Measurements from ENCODE around the gene ALDH3A2. TPM values are rescaled to one million over a fixed set of nuclear protein-coding genes. Genes with fewer than 3 reads are reported as not detected.
"Not testable (repeated sequence)": the region's sequence is repeated elsewhere in the genome, so short reads cannot be mapped to it uniquely, and the experiment has no call there.

The ALDH3A2 gene
- total RNA-seq, 1 experiment from 2014 or later: 159 TPM

DNA sequence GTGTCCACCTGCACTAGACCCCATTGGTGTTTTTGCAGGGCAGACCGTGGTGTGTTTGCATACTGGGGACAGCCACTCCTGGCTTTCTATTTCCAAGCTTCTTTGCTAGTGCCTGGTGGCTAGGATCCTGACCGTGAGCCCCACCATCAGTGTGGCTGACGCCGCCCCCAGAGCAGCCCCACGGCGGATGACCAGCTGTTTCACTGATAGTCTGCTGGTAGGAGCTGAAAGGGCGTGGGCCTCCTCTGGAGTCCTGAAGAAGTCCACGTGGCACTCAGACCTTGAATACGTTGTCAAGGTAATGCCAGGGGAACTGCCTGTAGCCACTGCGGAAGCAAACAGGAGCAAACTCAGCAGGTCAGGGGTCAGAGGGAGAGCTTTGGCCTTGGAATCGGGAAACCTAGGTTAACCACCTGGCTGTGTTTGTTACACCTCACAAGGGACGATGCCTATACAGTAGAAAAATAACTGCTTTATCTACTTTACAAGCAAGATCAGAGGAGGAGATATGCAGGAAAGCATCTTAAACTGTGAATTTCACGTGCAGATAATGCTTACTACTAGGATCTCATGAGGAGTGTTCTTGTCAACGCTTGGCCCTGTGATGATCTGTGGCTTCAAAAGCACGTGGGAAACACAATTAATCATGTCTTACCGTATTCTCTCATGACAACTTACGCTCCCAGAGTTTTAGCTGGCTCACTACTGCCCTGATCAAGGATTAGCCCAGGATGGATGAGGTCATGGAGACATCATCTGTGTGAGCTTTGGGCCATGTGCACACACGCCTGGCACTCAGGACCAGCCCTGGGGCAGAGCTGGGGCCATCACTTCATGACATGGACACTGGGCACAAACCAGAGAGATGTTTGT is 30.3 kb downstream of the ALDH3A2 start:
- H3K36me3 ChIP-seq (replicated peaks; ENCODE audit: control insufficient read depth, insufficient read depth, low read length): peaks cover 32% of the 10 kb centered on the region
- H3K27me3 ChIP-seq (ENCODE audit: control insufficient read depth, insufficient read depth, low read length): no peaks in the 10 kb centered on the region
- DNase-seq: no peak
- no peak overlapping the region for H3K4me3 ChIP-seq (ENCODE audit: insufficient read depth, low read depth, low read length)

DNA sequence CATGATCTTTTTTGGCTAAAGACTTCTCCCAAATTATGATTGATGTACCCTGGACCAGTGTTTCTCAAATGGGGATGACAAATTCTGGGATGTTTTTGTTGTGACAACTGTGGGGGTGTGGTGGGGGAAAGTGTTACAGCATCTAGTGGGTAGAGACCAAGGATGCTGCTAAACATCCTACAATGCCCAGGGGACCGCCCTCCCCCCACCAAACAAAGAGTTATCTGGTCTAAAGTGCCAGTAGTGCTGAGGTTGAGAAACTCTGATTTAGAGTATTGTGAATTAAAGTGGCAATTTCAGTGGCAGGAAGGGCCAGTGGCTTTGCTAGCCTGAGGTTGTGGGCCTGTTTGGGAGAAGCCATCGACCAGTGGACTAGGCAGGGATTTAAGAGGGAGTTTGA is 34.6 kb downstream of the ALDH3A2 start:
- DNase-seq: no peak
- Histone ChIP-seq H3K27me3 (ENCODE audit: control insufficient read depth, insufficient read depth, low read length) (no peaks in the 10 kb centered on the region), H3K4me3 (ENCODE audit: insufficient read depth, low read depth, low read length) (no peak overlapping the region), H3K36me3 (replicated peaks; ENCODE audit: control insufficient read depth, insufficient read depth, low read length) (peaks cover 13% of the 10 kb centered on the region)

DNA sequence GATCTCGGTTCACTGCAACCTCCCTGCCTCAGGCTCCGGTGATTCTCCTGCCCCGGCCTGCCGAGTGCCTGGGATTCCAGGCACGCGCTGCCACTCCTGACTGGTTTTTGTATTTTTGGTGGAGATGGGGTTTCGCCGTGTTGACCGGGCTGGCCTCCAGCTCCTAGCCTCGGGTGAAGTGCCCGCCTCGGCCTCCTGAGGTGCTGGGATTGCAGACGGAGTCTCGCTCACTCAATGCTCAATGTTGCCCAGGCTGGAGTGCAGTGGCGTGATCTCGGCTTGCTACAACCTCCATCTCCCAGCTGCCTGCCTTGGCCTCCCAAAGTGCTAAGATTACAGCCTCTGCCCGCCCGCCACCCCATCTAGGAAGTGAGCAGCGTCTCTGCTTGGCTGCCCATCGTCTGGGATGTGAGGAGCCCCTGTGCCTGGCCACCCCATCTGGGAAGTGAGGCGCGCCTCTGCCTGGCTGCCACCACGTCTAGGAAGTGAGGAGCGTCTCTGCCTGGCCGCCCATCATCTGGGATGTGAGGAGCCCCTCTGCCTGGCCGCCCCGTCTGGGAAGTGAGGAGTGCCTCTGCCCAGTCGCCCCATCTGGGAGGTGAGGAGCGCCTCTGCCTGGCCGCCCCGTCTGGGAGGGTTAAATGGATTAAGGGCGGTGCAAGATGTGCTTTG is 36.5 kb downstream of the ALDH3A2 start:
- not testable (repeated sequence) for DNase-seq; H3K27me3 ChIP-seq (ENCODE audit: control insufficient read depth, insufficient read depth, low read length); H3K36me3 ChIP-seq (replicated peaks; ENCODE audit: control insufficient read depth, insufficient read depth, low read length); H3K4me3 ChIP-seq (ENCODE audit: insufficient read depth, low read depth, low read length)

DNA sequence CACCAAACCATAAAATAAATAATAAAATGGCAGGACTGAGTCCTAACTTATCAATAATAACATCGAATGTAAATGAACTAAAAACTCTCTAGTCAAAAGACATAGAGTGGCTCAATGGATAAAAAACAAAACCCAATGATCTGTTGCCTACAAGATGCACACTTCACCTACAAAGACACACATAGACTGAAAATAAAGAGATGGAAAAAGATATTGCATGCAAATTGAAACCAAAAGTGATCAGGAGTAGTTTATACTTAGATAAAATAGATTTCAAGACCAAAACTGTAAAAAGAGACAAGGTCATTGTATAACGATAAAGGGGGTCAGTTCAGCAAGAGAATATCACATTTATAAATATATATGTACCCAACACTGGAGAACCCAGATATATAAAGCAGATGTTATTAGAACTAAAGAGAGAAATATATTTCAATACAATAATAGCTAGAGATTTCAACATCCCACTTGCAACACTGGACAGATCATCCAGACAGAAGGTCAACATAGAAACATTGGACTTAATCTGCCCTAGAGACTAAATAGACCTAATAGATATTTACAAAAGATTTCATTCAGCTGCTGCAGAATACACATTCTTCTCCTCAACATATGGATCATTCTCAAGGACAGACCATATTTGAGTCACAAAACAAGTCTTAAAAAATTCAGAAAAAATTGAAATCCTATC is 38.0 kb downstream of the ALDH3A2 start:
- Histone ChIP-seq H3K27me3 (ENCODE audit: control insufficient read depth, insufficient read depth, low read length) (no peaks in the 10 kb centered on the region), H3K4me3 (ENCODE audit: insufficient read depth, low read depth, low read length) (no peak overlapping the region), H3K36me3 (replicated peaks; ENCODE audit: control insufficient read depth, insufficient read depth, low read length) (no peaks in the 10 kb centered on the region; the same call in none of the 2 replicates)
- no peak for DNase-seq

DNA sequence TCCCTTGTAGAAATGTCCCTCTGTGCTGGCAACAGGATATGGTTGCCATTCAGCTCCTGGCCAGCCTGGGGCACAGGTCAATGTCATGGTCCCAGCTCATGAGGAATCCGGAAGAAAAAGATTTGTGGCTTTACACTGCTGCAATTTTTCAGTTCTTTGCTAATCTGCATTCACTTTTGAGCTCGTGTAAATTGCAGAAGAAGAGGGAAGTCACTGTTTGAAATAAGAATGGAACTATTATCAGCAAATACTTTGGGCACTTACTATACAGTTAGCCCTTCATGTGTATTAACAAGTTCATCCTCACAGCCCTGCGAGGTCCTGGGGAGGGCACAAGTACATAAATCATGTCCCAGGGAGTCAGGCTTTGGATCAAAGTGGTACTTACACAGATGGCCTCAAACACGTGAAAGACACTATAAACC is 53.7 kb downstream of the ALDH3A2 start:
- H3K27me3 ChIP-seq (ENCODE audit: control insufficient read depth, insufficient read depth, low read length): no peaks in the 10 kb centered on the region
- H3K4me3 ChIP-seq (ENCODE audit: insufficient read depth, low read depth, low read length): no peak overlapping the region
- DNase-seq: no peak
- no peaks in the 10 kb centered on the region for H3K36me3 ChIP-seq (replicated peaks; ENCODE audit: control insufficient read depth, insufficient read depth, low read length)

DNA sequence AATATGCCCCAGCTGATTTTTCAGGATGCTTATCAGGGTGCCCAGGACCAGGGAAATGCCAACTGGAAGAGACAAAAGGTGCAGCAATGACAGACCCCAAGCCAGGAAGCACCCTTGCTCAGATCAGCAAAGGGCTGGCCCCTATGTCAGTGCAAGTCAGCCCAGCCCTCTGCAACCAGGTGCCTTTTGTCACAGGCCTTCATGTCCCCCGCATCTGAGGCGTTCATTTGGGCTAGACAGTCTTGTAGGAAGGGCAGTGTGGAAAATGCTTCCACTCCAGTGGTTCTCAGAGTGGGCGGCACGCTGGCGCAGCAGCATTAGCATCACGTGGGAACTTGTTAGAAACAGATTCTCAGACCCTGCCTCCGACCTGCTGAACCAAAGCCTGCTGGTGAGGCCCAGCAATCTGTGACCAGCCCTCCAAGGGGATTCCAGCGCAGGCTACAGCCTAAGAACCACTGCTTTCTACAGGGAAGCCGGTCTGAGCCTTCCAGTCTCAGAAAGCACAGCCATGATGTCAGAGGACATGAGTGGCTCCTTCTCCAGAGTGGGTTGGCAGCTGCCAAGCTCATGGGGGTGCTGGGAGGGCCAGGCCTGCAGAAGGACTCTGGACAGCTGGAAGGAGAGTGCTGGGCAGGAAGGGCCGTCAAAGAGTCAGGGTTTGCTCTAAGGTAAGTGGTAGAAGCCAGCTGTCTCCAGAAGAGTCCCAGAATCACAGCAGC is 54.7 kb downstream of the ALDH3A2 start:
- H3K4me3 ChIP-seq (ENCODE audit: insufficient read depth, low read depth, low read length): no peak overlapping the region
- no peaks in the 10 kb centered on the region for H3K27me3 ChIP-seq (ENCODE audit: control insufficient read depth, insufficient read depth, low read length)
- peak; percentile 39 for DNase-seq
- no peaks in the 10 kb centered on the region for H3K36me3 ChIP-seq (replicated peaks; ENCODE audit: control insufficient read depth, insufficient read depth, low read length)

DNA sequence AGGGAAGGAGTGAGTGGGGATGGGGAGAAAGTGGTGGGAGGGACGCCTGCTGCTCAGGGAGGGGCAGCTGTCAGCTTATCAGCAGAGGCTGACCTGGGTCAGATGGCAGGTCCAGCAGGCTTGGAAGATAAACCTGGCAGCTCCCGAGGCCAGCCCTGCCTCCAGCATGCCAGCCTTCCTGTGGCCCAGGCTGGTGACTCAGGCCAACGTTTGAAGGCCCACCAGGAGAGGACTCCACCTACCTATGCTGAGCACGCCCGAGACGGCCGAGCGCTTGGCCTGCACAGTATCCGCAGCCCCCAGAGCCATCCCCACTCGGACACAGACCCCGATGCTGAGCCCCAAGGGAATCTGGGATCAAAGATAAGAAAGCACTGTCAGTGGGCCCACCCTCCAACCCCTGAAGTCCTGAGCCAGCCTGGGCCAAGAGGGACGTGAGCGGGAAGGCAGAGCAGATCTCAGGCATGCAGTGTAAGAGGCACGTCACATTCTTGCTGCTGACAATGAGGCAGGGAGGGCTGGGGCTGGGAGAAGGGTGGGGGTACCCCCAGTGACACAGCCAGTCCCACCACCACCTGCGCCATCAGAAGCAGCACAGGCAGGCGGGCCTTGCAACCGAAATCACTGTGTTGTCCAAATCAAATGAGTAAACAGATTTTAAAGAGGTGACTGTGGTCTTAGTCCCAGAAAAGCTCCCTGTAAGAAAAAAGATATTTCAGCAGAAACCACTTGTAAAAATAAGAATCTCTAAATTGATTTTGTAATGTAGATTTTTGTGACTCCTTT is 55.5 kb downstream of the ALDH3A2 start:
- Histone ChIP-seq H3K36me3 (replicated peaks; ENCODE audit: control insufficient read depth, insufficient read depth, low read length) (no peaks in the 10 kb centered on the region), H3K4me3 (ENCODE audit: insufficient read depth, low read depth, low read length) (no peak overlapping the region), H3K27me3 (ENCODE audit: control insufficient read depth, insufficient read depth, low read length) (no peaks in the 10 kb centered on the region)
- peak; percentile 78 for DNase-seq

DNA sequence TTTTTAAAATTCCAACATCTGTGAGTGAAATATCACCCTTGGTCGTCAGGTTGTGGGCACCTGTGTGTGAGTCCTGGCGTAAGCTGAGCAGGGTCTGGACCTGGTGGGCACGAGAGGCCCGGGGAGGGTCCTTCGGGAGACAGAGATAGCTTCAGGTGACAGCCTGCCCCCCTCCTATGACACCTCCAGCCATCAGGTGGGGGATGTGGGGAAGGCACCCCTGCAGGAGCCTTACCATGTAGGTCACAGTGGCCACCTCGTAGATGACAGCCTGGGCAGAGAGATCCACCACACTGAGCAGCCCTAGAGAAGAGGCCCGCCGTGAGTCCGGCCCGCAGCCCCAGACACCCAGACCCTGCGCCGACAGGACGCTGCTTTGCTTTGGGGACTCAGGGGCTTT is 56.6 kb downstream of the ALDH3A2 start:
- peak; percentile 47 for DNase-seq
- Histone ChIP-seq H3K4me3 (ENCODE audit: insufficient read depth, low read depth, low read length) (no peak overlapping the region), H3K27me3 (ENCODE audit: control insufficient read depth, insufficient read depth, low read length) (no peaks in the 10 kb centered on the region), H3K36me3 (replicated peaks; ENCODE audit: control insufficient read depth, insufficient read depth, low read length) (no peaks in the 10 kb centered on the region)

DNA sequence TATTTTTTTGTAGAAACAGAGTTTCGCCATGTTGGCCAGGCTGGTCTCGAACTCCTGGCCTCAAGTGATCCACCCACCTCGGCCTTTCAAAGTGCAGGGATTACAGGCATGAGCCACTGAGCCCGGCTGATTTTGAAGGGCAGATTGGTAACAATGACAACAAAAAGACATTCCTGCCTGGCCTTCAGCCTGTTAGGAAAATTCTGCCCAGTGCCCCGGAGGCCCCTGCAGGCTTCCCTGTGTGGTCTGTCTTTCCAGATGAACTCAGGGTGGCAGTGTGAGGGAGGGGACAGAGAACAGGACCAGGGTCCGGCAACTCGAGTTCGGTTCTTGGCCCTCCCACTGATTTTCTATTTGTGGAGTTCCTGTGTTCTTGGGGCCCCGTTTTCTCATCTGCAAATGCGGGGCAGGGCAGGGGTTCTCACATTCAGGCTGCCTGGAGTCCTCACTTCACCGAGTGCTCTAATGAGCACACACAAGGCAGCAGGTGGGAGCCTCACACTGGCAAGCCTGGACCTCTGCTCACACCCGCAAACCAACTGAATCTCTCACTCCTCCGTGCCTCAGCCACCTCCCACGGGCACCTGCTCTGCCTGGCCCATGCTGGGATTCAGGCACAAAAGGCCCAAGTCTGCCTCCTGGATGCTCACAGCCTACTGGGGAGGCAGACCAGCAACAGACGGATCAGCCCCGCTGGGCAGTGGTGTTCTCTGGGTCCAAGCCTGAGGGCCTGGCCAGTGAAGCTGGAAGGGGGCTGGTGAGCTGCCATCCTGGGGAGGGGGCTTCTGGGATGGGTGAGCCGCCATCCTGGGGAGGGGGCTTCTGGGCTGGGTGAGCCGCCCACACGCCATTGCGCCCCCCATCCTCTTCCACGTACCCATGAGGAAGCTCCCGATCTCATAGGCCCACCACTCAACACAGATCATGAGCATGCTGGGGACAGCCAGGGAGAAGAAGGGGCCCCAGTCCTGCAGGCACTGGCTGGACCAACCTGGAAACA is 57.5 kb downstream of the ALDH3A2 start:
- Histone ChIP-seq H3K27me3 (ENCODE audit: control insufficient read depth, insufficient read depth, low read length) (no peaks in the 10 kb centered on the region), H3K36me3 (replicated peaks; ENCODE audit: control insufficient read depth, insufficient read depth, low read length) (no peaks in the 10 kb centered on the region), H3K4me3 (ENCODE audit: insufficient read depth, low read depth, low read length) (no peak overlapping the region)
- peak; percentile 75 for DNase-seq

DNA sequence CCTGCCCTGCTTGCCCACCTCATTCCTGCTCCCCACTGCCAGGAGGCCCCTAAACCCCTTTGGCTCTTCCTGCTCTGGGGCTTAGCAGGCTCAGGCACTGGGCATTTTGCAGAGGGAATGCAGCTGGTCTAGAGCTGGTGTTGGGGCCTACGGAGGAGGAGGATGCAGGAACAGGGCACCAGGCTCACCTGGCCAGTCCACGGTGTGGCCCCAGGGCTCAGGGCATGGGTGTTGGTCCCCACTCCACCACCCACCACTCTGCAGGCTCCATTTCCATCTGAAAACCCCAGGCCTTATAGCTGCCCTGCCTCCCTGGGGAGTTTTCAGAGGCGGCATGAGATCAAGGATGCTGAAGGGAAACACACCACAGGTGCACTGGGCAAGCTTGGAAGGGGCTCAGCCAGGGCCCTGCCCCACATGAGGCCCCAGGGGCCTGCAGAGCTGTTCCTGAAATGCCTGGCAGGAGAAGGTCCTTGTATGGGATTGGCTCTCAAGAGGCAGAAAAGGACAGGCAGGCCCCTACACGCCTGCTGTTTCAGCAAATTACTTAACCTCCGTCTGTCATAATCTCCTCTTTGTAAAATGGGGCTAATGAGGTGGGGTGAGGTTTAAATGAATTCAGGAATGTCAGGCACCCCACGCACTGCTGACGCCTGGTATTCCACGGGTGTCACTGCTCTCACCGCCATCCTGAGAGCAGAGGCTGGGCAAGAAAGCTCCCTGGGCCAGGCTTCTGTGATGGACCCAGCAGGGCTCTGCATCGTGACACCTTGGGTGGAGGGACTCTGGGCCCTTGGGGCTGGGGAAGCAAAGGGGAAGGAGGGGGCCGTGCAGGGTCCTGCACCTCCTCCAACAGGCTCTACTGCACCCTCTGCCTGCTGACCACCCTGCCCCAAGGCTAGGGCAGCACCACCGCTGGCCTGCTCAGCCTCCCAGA is 58.5 kb downstream of the ALDH3A2 start:
- no peaks in the 10 kb centered on the region for H3K27me3 ChIP-seq (ENCODE audit: control insufficient read depth, insufficient read depth, low read length)
- no peak overlapping the region for H3K4me3 ChIP-seq (ENCODE audit: insufficient read depth, low read depth, low read length)
- DNase-seq: peak; percentile 65
- no peaks in the 10 kb centered on the region for H3K36me3 ChIP-seq (replicated peaks; ENCODE audit: control insufficient read depth, insufficient read depth, low read length)

DNA sequence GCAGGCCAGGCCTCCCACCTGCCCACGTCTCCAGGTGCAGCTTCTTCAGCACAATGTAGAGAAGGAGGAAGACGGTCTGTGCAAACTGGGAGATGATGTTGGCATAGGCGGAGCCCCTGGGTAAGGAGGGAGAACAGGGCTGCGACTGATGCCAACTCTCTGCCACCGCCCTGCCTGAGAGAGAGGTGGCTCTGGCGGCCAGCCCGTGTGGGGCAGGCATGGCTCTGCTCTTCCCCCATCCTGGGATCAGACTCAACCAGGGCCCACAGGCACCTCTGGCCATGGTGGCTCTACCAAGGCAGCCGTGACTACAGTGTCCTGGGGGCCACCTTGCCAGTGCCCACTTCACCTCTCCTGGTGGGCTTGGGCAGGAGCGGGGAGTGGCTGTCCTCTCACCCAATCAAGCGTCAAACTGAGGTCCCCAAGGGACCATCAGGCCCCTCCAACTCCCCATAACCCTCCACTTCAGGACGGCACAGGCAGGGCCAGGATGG is 59.2 kb downstream of the ALDH3A2 start:
- no peak overlapping the region for H3K4me3 ChIP-seq (ENCODE audit: insufficient read depth, low read depth, low read length)
- DNase-seq: peak; percentile 26
- no peaks in the 10 kb centered on the region for H3K36me3 ChIP-seq (replicated peaks; ENCODE audit: control insufficient read depth, insufficient read depth, low read length)
- no peaks in the 10 kb centered on the region for H3K27me3 ChIP-seq (ENCODE audit: control insufficient read depth, insufficient read depth, low read length)

Measured in H7 (cell line).